ENCODE results near the gene PRPF19. TPM values are rescaled to one million over a fixed set of nuclear protein-coding genes. Genes with fewer than 3 reads are reported as not detected.

The PRPF19 gene
- total RNA-seq, 1 donor from 2014 or later = 74.4 TPM

DNA sequence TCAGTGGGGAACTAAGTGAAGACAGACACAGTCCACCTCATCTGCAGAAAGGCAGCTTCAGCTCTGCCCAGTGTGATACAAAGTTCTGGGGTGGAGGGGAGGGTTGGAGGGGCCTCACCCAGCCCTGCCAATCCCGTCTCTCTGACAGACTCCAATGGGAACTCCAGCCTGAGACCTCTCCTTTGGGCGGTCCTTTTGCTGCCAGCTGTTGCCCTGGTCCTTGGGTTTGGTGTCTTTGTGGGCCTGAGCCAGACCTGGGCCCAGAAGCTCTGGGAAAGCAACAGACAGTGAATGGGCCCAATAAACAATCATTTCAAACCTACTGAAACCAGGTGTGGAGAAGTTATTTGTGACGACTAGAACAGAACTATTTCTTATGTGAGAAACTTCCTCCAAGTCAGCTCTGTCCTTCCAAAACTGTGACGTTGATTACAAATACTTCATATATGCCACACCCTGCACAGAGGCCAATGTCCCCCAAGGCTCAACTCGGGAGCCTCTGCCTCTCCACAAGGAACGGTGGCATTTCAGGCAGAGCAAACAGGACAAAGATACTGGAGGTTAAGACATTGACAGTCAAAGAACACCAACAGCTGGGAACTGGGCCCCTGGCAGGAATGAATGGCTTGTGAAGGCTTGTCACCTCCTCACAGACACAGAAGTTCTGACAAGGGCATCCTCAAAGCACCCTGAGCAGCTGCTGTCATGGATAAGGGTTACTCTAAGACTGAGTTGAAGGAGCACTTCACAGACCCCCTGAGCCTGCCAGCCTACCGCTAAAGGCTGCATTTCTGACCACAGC is 30.8 kb downstream of the PRPF19 start:
- no peaks in the 10 kb centered on the region for H3K36me3 Mint-ChIP-seq (ENCODE audit: unreplicated experiment)
- H3K9me3 Mint-ChIP-seq (ENCODE audit: unreplicated experiment) = no peaks in the 10 kb centered on the region
- TF ChIP-seq CTCF (IDR thresholded peaks at IDR 0.05; ENCODE audit: partially characterized antibody, unreplicated experiment) = no peak
- peaks cover 3% of the 10 kb centered on the region for H3K27me3 Mint-ChIP-seq (ENCODE audit: unreplicated experiment)
- H3K27ac Mint-ChIP-seq (ENCODE audit: unreplicated experiment) = no peak overlapping the region
- no peak overlapping the region for H3K4me3 Mint-ChIP-seq (ENCODE audit: unreplicated experiment)
- DNase-seq = no peak
- peaks cover 3% of the 10 kb centered on the region for H3K4me1 Mint-ChIP-seq (ENCODE audit: low read depth, unreplicated experiment)

DNA sequence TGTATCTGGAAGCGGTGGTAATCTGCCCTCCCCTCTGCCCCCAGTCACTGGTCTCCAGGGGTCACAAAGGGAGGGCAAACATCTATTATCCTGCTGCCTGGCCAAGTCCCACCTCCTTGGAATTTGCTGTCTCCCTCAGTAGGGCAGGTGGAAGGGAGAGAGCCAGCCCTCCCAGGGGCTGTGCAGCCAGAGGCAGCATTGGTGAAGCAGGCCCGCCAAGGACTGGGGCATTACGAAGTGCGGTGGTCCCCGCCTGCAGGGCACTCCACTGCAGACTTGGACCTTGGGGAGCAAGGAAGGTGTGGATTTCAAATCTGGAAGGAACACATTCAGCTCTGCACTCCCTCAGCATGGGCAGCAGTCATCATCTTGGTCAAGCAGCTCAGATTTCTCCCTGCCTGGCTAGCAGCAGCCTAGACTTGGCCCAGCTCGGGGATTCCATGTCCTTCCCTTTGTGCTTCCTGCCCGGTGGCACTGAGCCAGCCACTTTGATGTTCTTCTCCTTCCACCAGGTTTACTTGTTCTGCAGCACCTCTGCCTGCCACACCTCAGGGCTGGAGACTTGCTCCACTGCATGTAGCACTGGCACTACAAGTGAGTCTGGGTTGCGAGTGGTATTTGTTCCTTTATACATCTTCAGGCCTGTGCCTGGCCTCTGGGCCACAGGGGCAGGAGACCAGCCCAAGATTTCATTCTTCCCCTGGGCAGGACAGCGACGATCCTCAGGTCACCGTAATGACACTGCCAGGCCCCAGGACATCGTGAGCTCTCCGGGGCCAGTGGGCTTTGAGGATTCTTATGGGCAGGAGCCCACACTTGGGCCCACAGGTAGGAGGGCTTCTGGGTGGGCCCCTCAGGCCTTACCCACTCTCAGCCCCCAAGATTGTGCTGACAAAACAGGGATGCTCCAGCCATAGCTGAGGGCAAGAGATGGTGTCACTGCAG is 31.7 kb downstream of the PRPF19 start:
- no peak overlapping the region for H3K27ac Mint-ChIP-seq (ENCODE audit: unreplicated experiment)
- peaks cover 2% of the 10 kb centered on the region for H3K9me3 Mint-ChIP-seq (ENCODE audit: unreplicated experiment)
- H3K36me3 Mint-ChIP-seq (ENCODE audit: unreplicated experiment) = no peaks in the 10 kb centered on the region
- H3K4me3 Mint-ChIP-seq (ENCODE audit: unreplicated experiment) = no peak overlapping the region
- TF ChIP-seq CTCF (IDR thresholded peaks at IDR 0.05; ENCODE audit: partially characterized antibody, unreplicated experiment) = no peak
- H3K4me1 Mint-ChIP-seq (ENCODE audit: low read depth, unreplicated experiment) = peaks cover 10% of the 10 kb centered on the region
- no peak for DNase-seq
- H3K27me3 Mint-ChIP-seq (ENCODE audit: unreplicated experiment) = peaks cover 3% of the 10 kb centered on the region

DNA sequence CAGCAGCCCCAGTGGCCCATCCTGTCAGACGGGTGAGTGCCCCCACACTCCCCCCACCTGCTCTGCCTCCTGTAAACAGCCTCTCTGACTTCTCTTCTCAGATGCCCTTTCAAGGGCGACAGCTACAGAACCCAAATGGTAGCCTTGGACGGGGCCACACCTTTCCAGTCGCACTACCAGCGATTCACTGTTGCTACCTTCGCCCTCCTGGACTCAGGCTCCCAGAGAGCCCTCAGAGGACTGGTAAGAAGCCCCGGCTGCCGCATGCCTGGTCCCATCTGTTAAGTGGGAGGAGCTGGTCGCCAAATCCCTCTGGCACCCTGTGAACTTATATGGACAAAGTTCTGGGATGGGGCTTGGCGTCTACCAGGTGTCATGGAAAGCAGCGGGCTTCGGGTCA is 32.9 kb downstream of the PRPF19 start:
- Mint-ChIP-seq H3K27ac (ENCODE audit: unreplicated experiment) (no peak overlapping the region), H3K9me3 (ENCODE audit: unreplicated experiment) (peaks cover 5% of the 10 kb centered on the region), H3K36me3 (ENCODE audit: unreplicated experiment) (no peaks in the 10 kb centered on the region), H3K4me1 (ENCODE audit: low read depth, unreplicated experiment) (peaks cover 12% of the 10 kb centered on the region), H3K27me3 (ENCODE audit: unreplicated experiment) (peaks cover 3% of the 10 kb centered on the region), H3K4me3 (ENCODE audit: unreplicated experiment) (no peak overlapping the region)
- TF ChIP-seq CTCF (IDR thresholded peaks at IDR 0.05; ENCODE audit: partially characterized antibody, unreplicated experiment) = no peak
- no peak for DNase-seq

DNA sequence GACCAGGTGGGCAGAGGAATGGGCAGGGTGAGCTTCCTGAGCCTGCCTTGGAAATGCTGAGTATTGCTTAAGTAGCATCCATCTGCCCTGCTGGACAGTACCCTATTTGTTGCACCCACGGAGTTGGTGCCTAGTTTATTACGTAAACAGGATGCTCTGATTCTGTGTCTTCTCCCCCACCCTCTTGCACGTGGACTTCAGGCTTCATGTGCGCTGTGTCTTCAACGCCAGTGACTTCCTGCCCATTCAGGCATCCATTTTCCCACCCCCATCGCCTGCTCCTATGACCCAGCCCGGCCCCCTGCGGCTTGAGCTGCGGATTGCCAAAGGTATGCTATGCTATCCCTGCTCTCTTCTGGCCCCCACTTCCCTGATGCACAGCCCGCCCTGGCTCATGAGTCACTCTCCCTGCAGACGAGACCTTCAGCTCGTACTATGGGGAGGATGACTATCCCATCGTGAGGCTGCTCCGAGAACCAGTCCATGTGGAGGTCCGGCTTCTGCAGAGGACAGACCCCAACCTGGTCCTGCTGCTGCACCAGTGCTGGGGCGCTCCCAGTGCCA is 33.3 kb downstream of the PRPF19 start:
- no peak for TF ChIP-seq CTCF (IDR thresholded peaks at IDR 0.05; ENCODE audit: partially characterized antibody, unreplicated experiment)
- no peaks in the 10 kb centered on the region for H3K36me3 Mint-ChIP-seq (ENCODE audit: unreplicated experiment)
- peaks cover 12% of the 10 kb centered on the region for H3K4me1 Mint-ChIP-seq (ENCODE audit: low read depth, unreplicated experiment)
- no peak for DNase-seq
- H3K27ac Mint-ChIP-seq (ENCODE audit: unreplicated experiment) = peak overlapping the region; percentile 15
- peaks cover 5% of the 10 kb centered on the region for H3K9me3 Mint-ChIP-seq (ENCODE audit: unreplicated experiment)
- no peak overlapping the region for H3K4me3 Mint-ChIP-seq (ENCODE audit: unreplicated experiment)
- peaks cover 3% of the 10 kb centered on the region for H3K27me3 Mint-ChIP-seq (ENCODE audit: unreplicated experiment)

Data from glutamatergic neuron (in vitro differentiated cells).